GM12875 (cell line): ENCODE data around the gene SSNA1.

Experiments used
- H3K4me3 ChIP-seq: one replicate; pipeline ENCODE4 v1.5.1; 2011; ENCODE audit warnings: low read depth, low read length, control low read depth
- CTCF ChIP-seq: IDR thresholded peaks from 2 replicates; pipeline ENCODE4 v1.5.1; 2011; ENCODE audit warnings: low read depth, mild to moderate bottlenecking, control low read depth, inconsistent platforms, low read length, moderate library complexity, borderline replicate concordance; ENCODE audit not compliant: insufficient read depth

Gene SSNA1

DNA sequence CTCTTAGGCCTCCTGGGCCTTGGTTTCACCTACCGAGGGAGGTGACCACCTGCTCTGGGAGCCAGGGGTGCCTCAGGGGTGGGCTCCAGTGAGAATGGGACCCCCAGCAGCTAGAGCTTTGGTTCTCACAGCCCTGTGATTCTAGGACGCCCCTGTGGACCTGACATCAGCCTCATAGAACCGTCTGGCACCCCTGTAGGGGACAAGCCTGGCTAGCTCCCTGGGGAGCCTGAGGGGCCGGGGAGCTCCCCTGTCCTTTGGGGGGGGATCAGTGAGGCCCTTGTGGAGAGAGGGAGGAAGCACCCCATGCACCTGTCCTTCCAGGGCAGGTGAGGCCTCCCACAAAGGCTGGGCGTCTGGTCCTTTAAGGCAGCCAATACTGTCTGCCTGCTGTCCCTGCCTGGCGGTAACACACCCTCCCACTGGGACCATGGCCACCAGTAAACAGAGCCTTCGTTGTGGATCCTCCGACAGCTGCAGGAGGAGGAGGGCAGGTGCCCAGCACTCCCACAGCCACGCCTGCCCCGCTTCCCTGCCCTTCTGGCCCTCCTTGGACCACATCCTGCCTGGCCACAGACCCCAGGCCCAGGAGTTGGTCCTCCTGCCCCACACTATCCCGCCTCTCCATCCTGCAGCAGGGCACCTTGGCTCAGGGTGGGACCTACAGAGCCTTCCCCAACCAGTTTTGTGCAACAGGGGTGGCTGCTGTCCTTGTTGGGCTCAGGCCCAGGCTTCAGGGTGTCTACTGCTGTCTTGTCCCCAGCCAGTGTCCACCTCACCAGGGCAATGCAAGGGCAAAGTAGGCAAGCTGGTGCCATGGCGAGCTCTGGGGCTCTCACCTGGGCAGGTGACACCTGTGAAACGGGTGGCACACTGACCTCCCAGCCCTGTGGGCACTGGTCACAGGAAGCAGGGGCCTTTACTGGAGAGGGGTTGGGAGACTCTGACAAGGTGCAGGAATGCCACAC lies 49.6 kb downstream of the SSNA1 start:
- no peak overlapping the region for H3K4me3 ChIP-seq
- no peak for TF ChIP-seq CTCF

- peak overlapping the region; percentile 78 for H3K4me3 ChIP-seq
Observed at GRCh38 chr9:137239541-137240200, 51.2 kb downstream of the SSNA1 start.
